ENCODE results near the gene PLCB3. TPM values are rescaled to one million over a fixed set of nuclear protein-coding genes. Genes with fewer than 3 reads are reported as not detected.

Gene PLCB3
- total and polyA plus RNA-seq, 2 experiments from 2014 or later: 19.0 to 23.5 TPM

DNA sequence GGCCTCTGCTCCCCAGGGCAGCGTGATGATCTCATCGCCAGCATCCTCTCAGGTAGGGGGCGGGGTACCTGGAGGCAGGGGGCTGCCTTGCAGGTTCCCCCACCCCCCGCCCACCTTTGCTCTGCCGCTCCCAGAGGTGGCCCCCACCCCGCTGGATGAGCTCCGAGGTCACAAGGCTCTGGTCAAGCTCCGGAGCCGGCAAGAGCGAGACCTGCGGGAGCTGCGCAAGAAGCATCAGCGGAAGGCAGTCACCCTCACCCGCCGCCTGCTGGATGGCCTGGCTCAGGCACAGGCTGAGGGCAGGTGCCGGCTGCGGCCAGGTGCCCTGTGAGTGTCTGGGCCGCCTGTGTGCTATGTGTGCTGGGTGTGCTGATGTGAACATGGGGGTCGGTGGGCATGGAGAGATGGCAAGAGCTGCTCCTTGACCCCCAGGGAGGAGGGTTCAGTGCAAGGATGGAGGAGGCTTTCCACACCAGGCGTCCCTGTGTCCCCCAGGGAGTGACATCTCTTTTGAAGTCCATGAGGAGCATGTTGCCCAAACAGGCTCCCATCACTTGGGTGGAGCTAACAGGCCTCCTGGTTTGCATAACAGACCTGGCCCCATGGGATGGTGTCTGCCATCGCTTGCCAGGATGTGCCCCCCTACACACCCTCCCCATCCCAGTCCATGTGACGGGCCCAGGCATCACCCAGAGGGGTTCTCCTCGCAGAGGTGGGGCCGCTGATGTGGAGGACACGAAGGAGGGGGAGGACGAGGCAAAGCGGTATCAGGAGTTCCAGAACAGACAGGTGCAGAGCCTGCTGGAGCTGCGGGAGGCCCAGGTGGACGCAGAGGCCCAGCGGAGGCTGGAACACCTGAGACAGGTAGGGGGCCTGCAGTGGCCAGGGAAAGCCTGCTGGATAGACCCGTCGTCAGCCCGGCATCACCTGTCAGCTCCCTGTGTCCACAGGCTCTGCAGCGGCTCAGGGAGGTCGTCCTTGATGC is 14.1 kb downstream of the PLCB3 start:
- H3K79me2 ChIP-seq: no peaks in the 10 kb centered on the region
- no peak overlapping the region for H3K4me2 ChIP-seq
- 89% methylated on average over 19 of the region's 35 CpGs for WGBS (ENCODE audit: low lambda C conversion rate, missing lambda C conversion rate)
- H3K27me3 ChIP-seq: no peaks in the 10 kb centered on the region
- no peaks in the 10 kb centered on the region for H3K36me3 ChIP-seq (replicated peaks; ENCODE audit: insufficient read depth, low read depth)
- no peaks in the 10 kb centered on the region for H3K9me3 ChIP-seq (ENCODE audit: low read depth)
- no peaks in the 10 kb centered on the region for H4K20me1 ChIP-seq (ENCODE audit: insufficient read depth, poor library complexity, severe bottlenecking)
- DNase-seq (ENCODE audit: low spot score): no peak
- H2AFZ ChIP-seq: no peak overlapping the region
- H3K9me2 ChIP-seq (replicated peaks; ENCODE audit: insufficient read depth): no peaks in the 10 kb centered on the region
- H3K4me1 ChIP-seq (ENCODE audit: insufficient read depth): peaks cover 12% of the 10 kb centered on the region
- no peak for TF ChIP-seq EZH2phosphoT487 (IDR thresholded peaks at IDR 0.05; ENCODE audit: low read depth, severe bottlenecking, unreplicated experiment)
- TF ChIP-seq, protein P1, sequence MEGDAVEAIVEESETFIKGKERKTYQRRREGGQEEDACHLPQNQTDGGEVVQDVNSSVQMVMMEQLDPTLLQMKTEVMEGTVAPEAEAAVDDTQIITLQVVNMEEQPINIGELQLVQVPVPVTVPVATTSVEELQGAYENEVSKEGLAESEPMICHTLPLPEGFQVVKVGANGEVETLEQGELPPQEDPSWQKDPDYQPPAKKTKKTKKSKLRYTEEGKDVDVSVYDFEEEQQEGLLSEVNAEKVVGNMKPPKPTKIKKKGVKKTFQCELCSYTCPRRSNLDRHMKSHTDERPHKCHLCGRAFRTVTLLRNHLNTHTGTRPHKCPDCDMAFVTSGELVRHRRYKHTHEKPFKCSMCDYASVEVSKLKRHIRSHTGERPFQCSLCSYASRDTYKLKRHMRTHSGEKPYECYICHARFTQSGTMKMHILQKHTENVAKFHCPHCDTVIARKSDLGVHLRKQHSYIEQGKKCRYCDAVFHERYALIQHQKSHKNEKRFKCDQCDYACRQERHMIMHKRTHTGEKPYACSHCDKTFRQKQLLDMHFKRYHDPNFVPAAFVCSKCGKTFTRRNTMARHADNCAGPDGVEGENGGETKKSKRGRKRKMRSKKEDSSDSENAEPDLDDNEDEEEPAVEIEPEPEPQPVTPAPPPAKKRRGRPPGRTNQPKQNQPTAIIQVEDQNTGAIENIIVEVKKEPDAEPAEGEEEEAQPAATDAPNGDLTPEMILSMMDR (IDR thresholded peaks at IDR 0.05; ENCODE audit: poor library complexity): no peak
- no peak for TF ChIP-seq EZH2 (IDR thresholded peaks at IDR 0.05; ENCODE audit: borderline replicate concordance)
- H3K4me3 ChIP-seq: no peak overlapping the region
- H3K27ac ChIP-seq: no peak overlapping the region

DNA sequence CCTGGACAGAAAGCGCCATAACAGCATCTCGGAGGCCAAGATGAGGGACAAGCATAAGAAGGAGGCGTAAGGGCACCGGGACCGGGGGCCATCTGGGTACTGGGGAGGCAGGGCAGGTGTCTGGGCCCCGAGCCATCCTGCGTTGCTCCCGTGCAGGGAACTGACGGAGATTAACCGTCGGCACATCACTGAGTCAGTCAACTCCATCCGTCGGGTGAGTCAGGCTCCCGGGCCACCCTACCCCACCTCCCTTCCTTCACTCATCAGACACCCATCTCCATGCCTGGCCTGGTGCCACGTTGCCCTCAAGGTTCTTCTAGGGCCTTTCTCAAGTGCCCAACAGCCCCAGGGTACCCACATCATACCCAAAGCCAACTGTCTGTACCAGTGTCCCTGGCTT is 15.0 kb downstream of the PLCB3 start:
- H4K20me1 ChIP-seq (ENCODE audit: insufficient read depth, poor library complexity, severe bottlenecking): no peaks in the 10 kb centered on the region
- no peaks in the 10 kb centered on the region for H3K27me3 ChIP-seq
- no peak overlapping the region for H3K27ac ChIP-seq
- no peak overlapping the region for H2AFZ ChIP-seq
- H3K9me3 ChIP-seq (ENCODE audit: low read depth): no peaks in the 10 kb centered on the region
- peaks cover 12% of the 10 kb centered on the region for H3K4me1 ChIP-seq (ENCODE audit: insufficient read depth)
- DNase-seq (ENCODE audit: low spot score): no peak
- H3K4me3 ChIP-seq: no peak overlapping the region
- TF ChIP-seq, protein P1 (IDR thresholded peaks at IDR 0.05; ENCODE audit: poor library complexity): no peak
- no peak for TF ChIP-seq EZH2 (IDR thresholded peaks at IDR 0.05; ENCODE audit: borderline replicate concordance)
- no peak for TF ChIP-seq EZH2phosphoT487 (IDR thresholded peaks at IDR 0.05; ENCODE audit: low read depth, severe bottlenecking, unreplicated experiment)
- no peak overlapping the region for H3K4me2 ChIP-seq
- no peaks in the 10 kb centered on the region for H3K36me3 ChIP-seq (replicated peaks; ENCODE audit: insufficient read depth, low read depth)
- no peaks in the 10 kb centered on the region for H3K79me2 ChIP-seq
- H3K9me2 ChIP-seq (replicated peaks; ENCODE audit: insufficient read depth): no peaks in the 10 kb centered on the region
- WGBS (ENCODE audit: low lambda C conversion rate, missing lambda C conversion rate): 92% methylated on average over 15 of the region's 15 CpGs

DNA sequence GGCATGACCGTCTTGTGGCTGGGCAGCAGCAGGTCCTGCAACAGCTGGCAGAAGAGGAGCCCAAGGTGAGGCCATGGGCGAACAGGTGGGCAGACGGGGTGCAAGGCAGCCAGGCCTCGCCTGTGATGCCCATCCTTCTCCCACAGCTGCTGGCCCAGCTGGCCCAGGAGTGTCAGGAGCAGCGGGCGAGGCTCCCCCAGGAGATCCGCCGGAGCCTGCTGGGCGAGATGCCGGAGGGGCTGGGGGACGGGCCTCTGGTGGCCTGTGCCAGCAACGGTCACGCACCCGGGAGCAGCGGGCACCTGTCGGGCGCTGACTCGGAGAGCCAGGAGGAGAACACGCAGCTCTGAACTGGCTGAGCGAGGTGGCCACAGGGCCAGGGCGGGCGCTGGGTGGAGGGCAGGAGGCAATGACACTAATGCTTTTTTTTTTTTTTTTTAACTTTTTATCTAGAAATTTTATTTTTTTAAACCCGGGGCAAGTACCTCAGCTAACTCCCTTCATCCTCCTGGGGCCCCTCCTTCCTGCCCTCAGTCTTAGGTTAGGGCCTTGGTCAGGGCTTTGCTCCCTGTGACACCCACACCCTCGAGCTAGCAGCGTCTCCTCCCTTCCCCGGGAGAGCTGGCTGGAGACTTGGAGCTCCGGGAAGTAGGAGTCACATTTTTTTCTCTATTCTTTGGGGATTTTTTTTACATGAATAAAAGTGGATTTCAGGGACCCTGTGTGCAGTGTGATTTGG is 16.0 kb downstream of the PLCB3 start:
- no peak overlapping the region for H3K4me2 ChIP-seq
- peaks cover 8% of the 10 kb centered on the region for H3K79me2 ChIP-seq
- WGBS (ENCODE audit: low lambda C conversion rate, missing lambda C conversion rate): 92% methylated on average over 27 of the region's 27 CpGs
- TF ChIP-seq EZH2phosphoT487 (IDR thresholded peaks at IDR 0.05; ENCODE audit: low read depth, severe bottlenecking, unreplicated experiment) (no peak), EZH2 (IDR thresholded peaks at IDR 0.05; ENCODE audit: borderline replicate concordance) (no peak)
- TF ChIP-seq, protein P1 (IDR thresholded peaks at IDR 0.05; ENCODE audit: poor library complexity): no peak
- no peak for DNase-seq (ENCODE audit: low spot score)
- no peaks in the 10 kb centered on the region for H3K9me2 ChIP-seq (replicated peaks; ENCODE audit: insufficient read depth)
- H3K4me3 ChIP-seq: no peak overlapping the region
- H4K20me1 ChIP-seq (ENCODE audit: insufficient read depth, poor library complexity, severe bottlenecking): no peaks in the 10 kb centered on the region
- peak overlapping the region; percentile 87 for H3K27ac ChIP-seq
- peaks cover 20% of the 10 kb centered on the region for H3K4me1 ChIP-seq (ENCODE audit: insufficient read depth)
- H3K9me3 ChIP-seq (ENCODE audit: low read depth): no peaks in the 10 kb centered on the region
- H3K36me3 ChIP-seq (replicated peaks; ENCODE audit: insufficient read depth, low read depth): no peaks in the 10 kb centered on the region
- no peaks in the 10 kb centered on the region for H3K27me3 ChIP-seq
- H2AFZ ChIP-seq: no peak overlapping the region

Data from hepatocyte (in vitro differentiated cells).